ENCODE results near the gene TDRD15. TPM values are rescaled to one million over a fixed set of nuclear protein-coding genes. Genes with fewer than 3 reads are reported as not detected.
"Not testable (repeated sequence)": the region's sequence is repeated elsewhere in the genome, so short reads cannot be mapped to it uniquely, and the experiment has no call there.

TDRD15 gene
- not detected for polyA plus RNA-seq (2012; ENCODE audit: insufficient read depth, insufficient read length)

- peak; percentile 1 for DNase-seq (ENCODE audit: low read depth, low spot score)
- no peak within 1 kb of the TSS for H3K4me3 ChIP-seq (ENCODE audit: low read length)
Measured at GRCh38 chr2:21123473-21124393, at the start of gene TDRD15. Gene TDRD15 (plus strand): TSS chr2:21123968. CDS start chr2:21137468, 13,500 bp downstream.

- DNase-seq (ENCODE audit: low read depth, low spot score), result no peak
- H3K4me3 ChIP-seq (ENCODE audit: low read length), result no peak overlapping the region
Measured at GRCh38 chr2:21078296-21078695, 45.5 kb upstream of the TDRD15 start.

GRCh38 chr2:21083482-21083881, 40.3 kb upstream of the TDRD15 start:
- DNase-seq (ENCODE audit: low read depth, low spot score), result no peak
- no peak overlapping the region for H3K4me3 ChIP-seq (ENCODE audit: low read length)

- no peak overlapping the region for H3K4me3 ChIP-seq (ENCODE audit: low read length)
- no peak for DNase-seq (ENCODE audit: low read depth, low spot score)
Measured at GRCh38 chr2:21084401-21084800, 39.4 kb upstream of the TDRD15 start.

GRCh38 chr2:21092308-21092869, 31.4 kb upstream of the TDRD15 start:
- H3K4me3 ChIP-seq (ENCODE audit: low read length), result no peak overlapping the region
- DNase-seq (ENCODE audit: low read depth, low spot score), result no peak

GRCh38 chr2:21095178-21095577, 28.6 kb upstream of the TDRD15 start:
- H3K4me3 ChIP-seq (ENCODE audit: low read length), result no peak overlapping the region
- DNase-seq (ENCODE audit: low read depth, low spot score), result no peak

- H3K4me3 ChIP-seq (ENCODE audit: low read length), result no peak overlapping the region
- no peak for DNase-seq (ENCODE audit: low read depth, low spot score)
Measured at GRCh38 chr2:21095714-21096113, 28.1 kb upstream of the TDRD15 start.

- DNase-seq (ENCODE audit: low read depth, low spot score), result no peak
- no peak overlapping the region for H3K4me3 ChIP-seq (ENCODE audit: low read length)
Measured at GRCh38 chr2:21096458-21096857, 27.3 kb upstream of the TDRD15 start.

- H3K4me3 ChIP-seq (ENCODE audit: low read length), result no peak overlapping the region
- DNase-seq (ENCODE audit: low read depth, low spot score), result no peak
Measured at GRCh38 chr2:21097331-21097730, 26.4 kb upstream of the TDRD15 start.

- no peak overlapping the region for H3K4me3 ChIP-seq (ENCODE audit: low read length)
- no peak for DNase-seq (ENCODE audit: low read depth, low spot score)
Measured at GRCh38 chr2:21098294-21098693, 25.5 kb upstream of the TDRD15 start.

- no peak for DNase-seq (ENCODE audit: low read depth, low spot score)
- H3K4me3 ChIP-seq (ENCODE audit: low read length), result no peak overlapping the region
Measured at GRCh38 chr2:21099281-21099907, 24.4 kb upstream of the TDRD15 start.

GRCh38 chr2:21101514-21102155, 22.1 kb upstream of the TDRD15 start:
- H3K4me3 ChIP-seq (ENCODE audit: low read length), result not testable (repeated sequence)

GRCh38 chr2:21102356-21102755, 21.4 kb upstream of the TDRD15 start:
- no peak overlapping the region for H3K4me3 ChIP-seq (ENCODE audit: low read length)
- no peak for DNase-seq (ENCODE audit: low read depth, low spot score)

More at GRCh38 chr2:21101514-21102155, 22.1 kb upstream of the TDRD15 start:
- DNase-seq (ENCODE audit: low read depth, low spot score), result not testable (repeated sequence)

- DNase-seq (ENCODE audit: low read depth, low spot score), result no peak
- no peak overlapping the region for H3K4me3 ChIP-seq (ENCODE audit: low read length)
Measured at GRCh38 chr2:21103274-21103891, 20.4 kb upstream of the TDRD15 start.

- H3K4me3 ChIP-seq (ENCODE audit: low read length), result no peak overlapping the region
Measured at GRCh38 chr2:21104030-21104660, 19.6 kb upstream of the TDRD15 start.

GRCh38 chr2:21111012-21111411, 12.8 kb upstream of the TDRD15 start:
- no peak overlapping the region for H3K4me3 ChIP-seq (ENCODE audit: low read length)
- DNase-seq (ENCODE audit: low read depth, low spot score), result no peak

More at GRCh38 chr2:21104030-21104660, 19.6 kb upstream of the TDRD15 start:
- no peak for DNase-seq (ENCODE audit: low read depth, low spot score)

GRCh38 chr2:21117688-21118087, 6.1 kb upstream of the TDRD15 start:
- no peak overlapping the region for H3K4me3 ChIP-seq (ENCODE audit: low read length)
- DNase-seq (ENCODE audit: low read depth, low spot score), result no peak

- H3K4me3 ChIP-seq (ENCODE audit: low read length), result no peak overlapping the region
- DNase-seq (ENCODE audit: low read depth, low spot score), result peak; percentile 25
Measured at GRCh38 chr2:21118302-21118920, 5.4 kb upstream of the TDRD15 start.

All from Jurkat, Clone E6-1 (cell line).